NT2/D1 (cell line): ENCODE data around the gene CDH26.

Source experiments
- SUZ12 ChIP-seq: IDR thresholded peaks from 2 replicates; pipeline ENCODE4 v1.6.1; 2011; ENCODE audit not compliant: insufficient read length, insufficient read depth; ENCODE audit errors: extremely low read depth
- YY1 ChIP-seq: IDR thresholded peaks from 2 replicates; pipeline ENCODE4 v1.6.1; 2011; ENCODE audit not compliant: insufficient read length, insufficient read depth
- ZNF274 ChIP-seq: IDR thresholded peaks from 2 replicates; pipeline ENCODE4 v1.6.1; 2011; ENCODE audit warnings: mild to moderate bottlenecking, low read depth, low read length

- TF ChIP-seq SUZ12 (no peak), YY1 (no peak), ZNF274 (no peak)
Measured at GRCh38 chr20:59962155-59962554, 3.9 kb downstream of the CDH26 start.
